ENCODE results near the gene TTC34. TPM values are rescaled to one million over a fixed set of nuclear protein-coding genes. Genes with fewer than 3 reads are reported as not detected.

Gene TTC34
- total RNA-seq, 4 donors from 2014 or later: not detected

GRCh38 chr1:2797741-2798016 lies 3.8 kb downstream of the TTC34 start:
- Histone ChIP-seq H3K27ac (no peak overlapping the region), H3K4me1 (no peaks in the 10 kb centered on the region), H3K4me3 (no peak overlapping the region), H3K27me3 (peaks cover under 1 to 13% (median 12%) of the 10 kb centered on the region in 3 donors), H3K36me3 (no peaks in the 10 kb centered on the region), H3K9me3 (peaks cover 0 to 17% (median 0%) of the 10 kb centered on the region in 3 donors)
- TF ChIP-seq POLR2A (IDR thresholded peaks at IDR 0.05) (no peak), CTCF (IDR thresholded peaks at IDR 0.05 in 4 of 5, conservative IDR thresholded peaks at IDR 0.05 in 1 of 5) (no peak)
- ATAC-seq: no peak
- in situ Hi-C loops (cut with MboI; ENCODE audit: low sequenced_read_pairs in 4 of 4) (loop anchor here in 1 of 4 donors (25.0 kb wide), 1 partner anchor 385 kb away; the partner anchor contains the start of gene PEX10), intact Hi-C loops (cut with DNase I; ENCODE audit: low total_unique reads) (no loop called here)
- DNase-seq: no peak

- no peak for ATAC-seq
- no peak for DNase-seq
- H3K27me3 ChIP-seq: peaks cover 6 to 15% (median 8%) of the 10 kb centered on the region in 3 donors
- in situ Hi-C loops (cut with MboI; ENCODE audit: low sequenced_read_pairs in 4 of 4): loop anchor here in 1 of 4 donors (25.0 kb wide), 1 partner anchor 385 kb away; the partner anchor contains the start of gene PEX10
- intact Hi-C loops (cut with DNase I; ENCODE audit: low total_unique reads): no loop called here
- no peaks in the 10 kb centered on the region for H3K4me1 ChIP-seq
- peaks cover 0 to 17% (median 0%) of the 10 kb centered on the region in 3 donors for H3K9me3 ChIP-seq
- no peak overlapping the region for H3K4me3 ChIP-seq
- TF ChIP-seq CTCF (IDR thresholded peaks at IDR 0.05 in 4 of 5, conservative IDR thresholded peaks at IDR 0.05 in 1 of 5) (no peak), POLR2A (IDR thresholded peaks at IDR 0.05) (no peak)
- no peaks in the 10 kb centered on the region for H3K36me3 ChIP-seq
- H3K27ac ChIP-seq: no peak overlapping the region
Observed at GRCh38 chr1:2796890-2797740, 4.4 kb downstream of the TTC34 start.

- ATAC-seq: no peak
- Histone ChIP-seq H3K36me3 (no peaks in the 10 kb centered on the region), H3K27me3 (peaks cover 2 to 18% (median 10%) of the 10 kb centered on the region in 3 donors), H3K4me1 (no peaks in the 10 kb centered on the region), H3K9me3 (peaks cover 0 to 17% (median 0%) of the 10 kb centered on the region in 3 donors), H3K4me3 (no peak overlapping the region), H3K27ac (no peak overlapping the region)
- TF ChIP-seq POLR2A (IDR thresholded peaks at IDR 0.05) (no peak), CTCF (IDR thresholded peaks at IDR 0.05 in 4 of 5, conservative IDR thresholded peaks at IDR 0.05 in 1 of 5) (no peak)
- DNase-seq: no peak
- in situ Hi-C loops (cut with MboI; ENCODE audit: low sequenced_read_pairs in 4 of 4): loop anchor here in 1 of 4 donors (25.0 kb wide), 1 partner anchor 384 kb away; the partner anchor contains the start of gene PEX10
- intact Hi-C loops (cut with DNase I; ENCODE audit: low total_unique reads): no loop called here
Observed at GRCh38 chr1:2795926-2796325, 5.6 kb downstream of the TTC34 start.

GRCh38 chr1:2791027-2791760 lies 10.3 kb downstream of the TTC34 start:
- Histone ChIP-seq H3K4me3 (no peak overlapping the region), H3K27me3 (peaks cover 36 to 58% (median 42%) of the 10 kb centered on the region in 3 donors), H3K9me3 (peaks cover 0 to 17% (median 0%) of the 10 kb centered on the region in 3 donors), H3K4me1 (no peaks in the 10 kb centered on the region), H3K27ac (no peak overlapping the region), H3K36me3 (no peaks in the 10 kb centered on the region)
- in situ Hi-C loops (cut with MboI; ENCODE audit: low sequenced_read_pairs in 4 of 4): loop anchor here in 1 of 4 donors (25.0 kb wide), 1 partner anchor 379 kb away; the partner anchor contains the start of gene PEX10
- no peak for ATAC-seq
- no peak for DNase-seq
- TF ChIP-seq POLR2A (IDR thresholded peaks at IDR 0.05): no peak
- no peak for TF ChIP-seq CTCF (IDR thresholded peaks at IDR 0.05 in 4 of 5, conservative IDR thresholded peaks at IDR 0.05 in 1 of 5)
- intact Hi-C loops (cut with DNase I; ENCODE audit: low total_unique reads): no loop called here
